ENCODE results near the gene MEG3. TPM values are rescaled to one million over a fixed set of nuclear protein-coding genes. Genes with fewer than 3 reads are reported as not detected.

The MEG3 gene
- total RNA-seq, 4 donors from 2014 or later = 6.0 to 23.7 (median 9.4) TPM

DNA sequence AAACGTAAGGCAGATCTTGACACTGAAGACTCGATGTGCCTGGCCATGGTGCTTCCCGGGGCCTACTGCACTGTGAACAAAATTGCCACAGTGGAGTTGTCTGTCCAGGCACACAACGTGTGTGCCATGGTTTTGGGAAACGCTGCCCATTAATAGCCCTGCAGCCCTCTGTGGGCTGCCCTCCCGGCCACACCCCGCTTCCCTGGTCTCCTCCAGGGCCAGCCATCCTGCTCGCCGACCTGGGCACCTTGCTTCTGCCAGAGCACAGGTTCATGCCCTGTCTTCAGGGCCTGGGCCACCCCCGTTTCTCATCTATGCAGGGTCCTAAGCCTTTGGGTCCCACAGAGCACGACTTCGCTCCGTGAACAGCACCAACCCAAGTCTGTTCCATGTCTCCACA lies 18.9 kb downstream of the MEG3 start:
- Histone ChIP-seq H3K27ac (no peak overlapping the region), H3K4me1 (no peaks in the 10 kb centered on the region), H3K27me3 (no peaks in the 10 kb centered on the region), H3K9me3 (no peaks in the 10 kb centered on the region), H3K4me3 (replicated peaks in 1 of 3) (no peak overlapping the region), H3K36me3 (no peaks in the 10 kb centered on the region)
- intact Hi-C loops (cut with DNase I) = no loop called here
- TF ChIP-seq, protein P1, sequence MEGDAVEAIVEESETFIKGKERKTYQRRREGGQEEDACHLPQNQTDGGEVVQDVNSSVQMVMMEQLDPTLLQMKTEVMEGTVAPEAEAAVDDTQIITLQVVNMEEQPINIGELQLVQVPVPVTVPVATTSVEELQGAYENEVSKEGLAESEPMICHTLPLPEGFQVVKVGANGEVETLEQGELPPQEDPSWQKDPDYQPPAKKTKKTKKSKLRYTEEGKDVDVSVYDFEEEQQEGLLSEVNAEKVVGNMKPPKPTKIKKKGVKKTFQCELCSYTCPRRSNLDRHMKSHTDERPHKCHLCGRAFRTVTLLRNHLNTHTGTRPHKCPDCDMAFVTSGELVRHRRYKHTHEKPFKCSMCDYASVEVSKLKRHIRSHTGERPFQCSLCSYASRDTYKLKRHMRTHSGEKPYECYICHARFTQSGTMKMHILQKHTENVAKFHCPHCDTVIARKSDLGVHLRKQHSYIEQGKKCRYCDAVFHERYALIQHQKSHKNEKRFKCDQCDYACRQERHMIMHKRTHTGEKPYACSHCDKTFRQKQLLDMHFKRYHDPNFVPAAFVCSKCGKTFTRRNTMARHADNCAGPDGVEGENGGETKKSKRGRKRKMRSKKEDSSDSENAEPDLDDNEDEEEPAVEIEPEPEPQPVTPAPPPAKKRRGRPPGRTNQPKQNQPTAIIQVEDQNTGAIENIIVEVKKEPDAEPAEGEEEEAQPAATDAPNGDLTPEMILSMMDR (IDR thresholded peaks at IDR 0.05) = no peak
- TF ChIP-seq POLR2A (IDR thresholded peaks at IDR 0.05) = no peak
- WGBS, 2 donors = 91 to 94% methylated on average over 13 of the region's 13 CpGs
- no peak for DNase-seq

DNA sequence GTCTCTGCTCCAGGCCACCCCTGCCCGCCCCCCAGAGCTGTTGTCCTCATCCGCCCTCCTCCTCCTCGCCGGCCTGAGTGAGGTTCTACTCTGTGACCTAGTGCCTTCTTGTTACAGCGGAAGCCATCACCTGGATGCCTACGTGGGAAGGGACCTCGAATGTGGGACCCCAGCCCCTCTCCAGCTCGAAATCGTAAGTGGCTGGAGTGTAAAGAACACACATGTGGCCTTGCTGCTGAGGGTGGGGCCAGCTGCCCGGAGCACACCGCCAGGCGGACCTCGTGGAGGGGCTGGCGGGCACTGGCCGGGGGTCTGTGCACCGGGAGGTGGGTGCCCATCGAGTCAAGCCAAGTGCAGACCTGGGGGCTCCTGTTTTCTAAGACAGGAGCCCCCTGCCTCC lies 19.4 kb downstream of the MEG3 start:
- no peak overlapping the region for H3K4me3 ChIP-seq (replicated peaks in 1 of 3)
- no peaks in the 10 kb centered on the region for H3K36me3 ChIP-seq
- DNase-seq = no peak
- TF ChIP-seq, protein P1 (IDR thresholded peaks at IDR 0.05) = no peak
- TF ChIP-seq POLR2A (IDR thresholded peaks at IDR 0.05) = no peak
- no peaks in the 10 kb centered on the region for H3K4me1 ChIP-seq
- H3K27me3 ChIP-seq = no peaks in the 10 kb centered on the region
- no peak overlapping the region for H3K27ac ChIP-seq
- H3K9me3 ChIP-seq = no peaks in the 10 kb centered on the region
- 94% methylated on average over 17 of the region's 17 CpGs for WGBS, 2 donors
- intact Hi-C loops (cut with DNase I) = no loop called here

DNA sequence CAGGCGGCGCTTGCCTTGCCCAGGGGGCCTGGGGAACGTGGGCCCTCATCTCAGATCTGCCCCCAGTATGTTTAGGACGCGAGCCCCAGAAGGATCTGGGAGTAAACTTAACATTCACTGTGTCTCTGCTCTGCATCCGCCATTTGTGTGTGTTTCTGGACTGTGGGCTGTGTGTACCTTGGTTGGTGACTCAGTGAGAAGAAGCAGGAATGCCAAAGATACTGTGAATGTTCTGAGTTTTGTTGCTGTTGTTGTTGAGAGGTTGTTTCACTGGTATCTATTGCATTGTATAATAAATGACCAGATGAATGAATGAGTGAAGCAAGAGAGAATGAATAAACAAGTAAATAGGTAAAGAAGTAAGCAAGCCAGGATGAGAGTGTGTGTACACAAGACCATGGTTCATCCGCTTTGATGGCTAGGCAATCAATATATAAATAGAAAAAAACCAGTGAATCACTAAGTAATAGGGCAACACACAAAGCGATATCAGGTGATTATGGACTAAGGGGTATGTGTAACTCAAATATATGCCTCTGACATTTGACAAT lies 20.5 kb downstream of the MEG3 start:
- DNase-seq = no peak
- intact Hi-C loops (cut with DNase I) = no loop called here

DNA sequence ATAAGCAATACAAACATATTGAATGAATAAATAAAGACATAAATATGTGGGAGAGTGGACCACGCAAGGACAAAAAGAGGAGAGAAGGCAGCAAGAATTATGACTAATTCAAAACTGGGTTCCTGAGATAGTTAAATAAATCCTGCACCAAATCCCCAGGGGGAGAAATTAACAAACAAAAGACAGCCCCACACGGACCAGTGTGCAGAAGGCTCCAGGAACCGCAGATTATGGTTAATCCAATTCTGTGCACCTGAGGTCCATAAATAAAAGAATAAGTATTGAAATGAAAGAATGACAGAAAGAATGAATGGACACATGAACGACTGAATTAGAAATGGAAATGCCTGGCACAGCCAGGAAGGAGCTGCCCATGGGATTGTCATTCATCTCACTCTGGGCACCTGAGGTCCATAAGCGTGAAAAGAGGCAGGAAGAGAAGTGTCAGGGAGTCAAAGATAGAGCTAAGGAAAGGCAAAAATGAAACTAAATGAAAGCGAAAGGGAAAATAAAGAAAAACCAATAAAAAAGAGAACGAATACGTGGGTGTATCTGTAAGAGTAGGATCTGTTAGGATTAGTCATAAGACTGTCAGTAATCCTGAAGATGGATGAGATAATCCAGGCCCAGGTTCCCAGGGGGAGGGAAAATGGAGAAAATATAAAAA lies 23.3 kb downstream of the MEG3 start:
- Histone ChIP-seq H3K27ac (no peak overlapping the region), H3K36me3 (no peaks in the 10 kb centered on the region), H3K27me3 (no peaks in the 10 kb centered on the region), H3K4me3 (replicated peaks in 1 of 3) (no peak overlapping the region), H3K4me1 (no peaks in the 10 kb centered on the region), H3K9me3 (no peaks in the 10 kb centered on the region)
- TF ChIP-seq, protein P1 (IDR thresholded peaks at IDR 0.05) = no peak
- TF ChIP-seq POLR2A (IDR thresholded peaks at IDR 0.05) = no peak
- intact Hi-C loops (cut with DNase I) = no loop called here
- no peak for DNase-seq
- 63 to 70% methylated on average over 8 of the region's 8 CpGs for WGBS, 2 donors

More for the DNA sequence above, 20.5 kb downstream of the MEG3 start:
- H3K4me1 ChIP-seq = no peaks in the 10 kb centered on the region
- 94 to 98% methylated on average over 8 of the region's 8 CpGs for WGBS, 2 donors
- H3K36me3 ChIP-seq = no peaks in the 10 kb centered on the region
- H3K27me3 ChIP-seq = no peaks in the 10 kb centered on the region
- no peaks in the 10 kb centered on the region for H3K9me3 ChIP-seq
- no peak overlapping the region for H3K27ac ChIP-seq
- no peak overlapping the region for H3K4me3 ChIP-seq (replicated peaks in 1 of 3)
- TF ChIP-seq, protein P1 (IDR thresholded peaks at IDR 0.05) = no peak
- no peak for TF ChIP-seq POLR2A (IDR thresholded peaks at IDR 0.05)

DNA sequence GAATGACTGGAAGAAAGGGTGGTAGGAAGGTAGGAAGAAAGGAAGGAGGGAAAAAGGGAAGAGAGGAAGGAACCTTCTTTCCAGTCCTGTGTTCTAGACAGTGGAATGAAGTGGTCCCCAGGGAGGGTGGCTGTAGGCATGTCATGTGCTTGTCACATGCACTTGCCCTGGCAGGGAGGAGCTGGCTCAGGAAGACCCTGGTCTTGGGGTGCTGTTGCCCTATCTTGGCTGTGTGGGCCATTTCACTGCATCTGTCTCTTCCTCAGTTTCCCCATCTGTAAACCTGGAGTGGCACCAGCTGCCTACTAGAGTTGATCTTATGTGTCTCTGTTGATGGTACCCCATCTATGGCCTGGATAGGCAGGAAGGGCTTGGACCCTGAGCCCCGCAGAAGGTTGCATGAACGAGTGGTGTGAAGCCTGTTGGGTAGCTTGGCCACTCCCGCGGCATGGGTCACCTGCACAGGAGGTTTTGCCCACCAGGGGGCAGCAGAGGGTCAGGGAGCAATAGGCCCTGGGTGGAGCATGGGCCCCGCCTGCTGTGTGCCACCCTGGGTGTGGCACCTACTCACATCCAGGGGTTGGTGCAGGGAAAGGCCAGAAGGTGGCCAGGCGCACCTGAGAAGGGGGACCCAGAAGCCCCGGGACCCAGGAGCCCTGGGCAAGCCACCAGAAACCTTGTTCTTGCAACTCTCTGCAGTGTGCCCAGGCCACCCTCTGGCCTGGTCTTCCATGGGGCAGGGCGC lies 25.1 kb downstream of the MEG3 start:
- H3K36me3 ChIP-seq = no peaks in the 10 kb centered on the region
- no peaks in the 10 kb centered on the region for H3K27me3 ChIP-seq
- peak; percentile 23 to 37 for DNase-seq
- H3K4me3 ChIP-seq (replicated peaks in 1 of 3) = no peak overlapping the region
- 77 to 80% methylated on average over 3 to 8 of the region's 8 CpGs for WGBS, 2 donors
- no peak overlapping the region for H3K27ac ChIP-seq
- TF ChIP-seq, protein P1 (IDR thresholded peaks at IDR 0.05) = peak in 5 of 6 experiments; percentile 13 to 49 (median 28)
- TF ChIP-seq POLR2A (IDR thresholded peaks at IDR 0.05) = no peak
- H3K4me1 ChIP-seq = no peaks in the 10 kb centered on the region
- intact Hi-C loops (cut with DNase I) = no loop called here
- H3K9me3 ChIP-seq = no peaks in the 10 kb centered on the region

All from thyroid gland (tissue), 4 donors.